Lower leg skin (tissue), 3 donors: Measurements from ENCODE around the gene MYO1E.

Experiments used
- CTCF ChIP-seq, 3 donors: fragments of 450-650 bp; IDR thresholded peaks; one replicate each; pipeline ENCODE4 v1.5.1; 2016; ENCODE audit warnings: antibody characterized with exemption in 3 of 3, mild to moderate bottlenecking in 3 of 3, moderate library complexity in 2 of 3
- POLR2A ChIP-seq, 2 donors: fragments of 450-650 bp; IDR thresholded peaks; one replicate each; pipeline ENCODE4 v1.6.1; 2016 to 2017; ENCODE audit warnings: antibody characterized with exemption in 2 of 2, mild to moderate bottlenecking in 1 of 2, moderate library complexity in 1 of 2

GRCh38 chr15:59169251-59169708 is 203.4 kb downstream of the MYO1E start:
- TF ChIP-seq CTCF (IDR thresholded peaks at IDR 0.05) (no peak), POLR2A (IDR thresholded peaks at IDR 0.05) (no peak)
